Right lobe of liver (tissue), 6 donors: ENCODE measurements around the gene HSCB. TPM values are rescaled to one million over a fixed set of nuclear protein-coding genes. Genes with fewer than 3 reads are reported as not detected.

ENCODE experiments used
- ATAC-seq, 4 donors: fragments of 200-7000 bp; cut with Tn5 transposase; one replicate each; pipeline ENCODE4 v1.9.1; 2020; ENCODE audit warnings: mild to moderate bottlenecking in 4 of 4, moderate library complexity in 4 of 4
- DNase-seq, 3 donors: peaks; one replicate each; pipeline ENCODE4 v3.0.0-alpha.2; 2020
- H3K27ac ChIP-seq, 3 donors: fragments of 200-600 bp; one replicate each; pipeline ENCODE4 v1.8.0; 2022
- H3K27me3 ChIP-seq, 2 donors: fragments of 200-600 bp; one replicate each; pipeline ENCODE4 v1.8.0; 2022
- H3K36me3 ChIP-seq, 4 donors: fragments of 200-600 bp; sonication (generic) in 1 of 4; one replicate each; pipeline versions ENCODE4 v1.5.1 to v1.8.0; 2017 to 2022; ENCODE audit warnings: control low read depth in 1 of 4
- H3K4me1 ChIP-seq, 4 donors: fragments of 200-600 bp; sonication (generic) in 1 of 4; one replicate each; pipeline versions ENCODE4 v1.5.1 to v1.8.0; 2017 to 2022; ENCODE audit warnings: control low read depth in 1 of 4
- H3K4me3 ChIP-seq, 3 donors: fragments of 200-600 bp; one replicate each; pipeline ENCODE4 v1.8.0; 2022
- H3K9me3 ChIP-seq, 4 donors: fragments of 200-600 bp; sonication (generic) in 1 of 4; one replicate each; pipeline versions ENCODE4 v1.5.1 to v1.8.0; 2017 to 2022; ENCODE audit warnings: control low read depth in 1 of 4
- POLR2A ChIP-seq: fragments of 450-650 bp; IDR thresholded peaks from one replicate; pipeline ENCODE4 v1.6.1; 2017; ENCODE audit warnings: antibody characterized with exemption, mild to moderate bottlenecking
- WGBS: methylation state at CpG from one replicate; pipeline ENCODE4 v1.1.6; 2018; ENCODE audit warnings: low coverage, low lambda C conversion rate; ENCODE audit not compliant: insufficient coverage; ENCODE audit errors: missing lambda C conversion rate; 5-methylcytosine and 5-hydroxymethylcytosine counted together
- intact Hi-C, 2 donors: fragments of 100-400 bp; cut with DNase I; formaldehyde crosslinking; loops; one replicate each; pipeline versions ENCODE4 v1.11.2 to v1.14.1; 2022
- total RNA-seq, 6 experiments: library from RNA; depleted of rRNA in 2 of 6; stranded (reverse); fragments of >200 nt in 2 of 6; fragmentation: NEBNext Ultra II Directional in 3 of 6; extraction: Animal tissue kit (Norgen Biotek cat#: 25700) in 3 of 6; gene quantifications; one replicate each; pipeline versions ENCODE4 v1.1.0 to v1.2.4, GENCODE V29; 2016 to 2023
- TF ChIP-seq, protein P1 (sequence below), 4 donors: fragments of 200-600 bp in 3 of 4; fragments of 450-650 bp in 1 of 4; IDR thresholded peaks; one replicate each; pipeline versions ENCODE4 v1.5.1 to v1.8.0; 2016 to 2022; ENCODE audit warnings: antibody characterized with exemption in 4 of 4, mild to moderate bottlenecking in 2 of 4
- donor health status: DM: no; HTN: yes; CAD: no.
- donor health status: DM: no; HTN: no; CAD: no.
- donor health status: DM: no; HTN: no; CAD: no.
- donor health status: DM: no; HTN: yes; CAD: no.
- donor health status: DM: no; HTN: yes; CAD: no.

Gene HSCB
- total RNA-seq, 6 experiments from 2014 or later, result 11.6 to 29.0 (median 13.4) TPM

- H3K4me1 ChIP-seq, result peaks cover 0 to 14% (median 0%) of the 10 kb centered on the region in 4 donors
- peak overlapping the region in 2 of 3 donors; percentile 35 to 52 for H3K27ac ChIP-seq
- intact Hi-C loops, result no loop called here
- TF ChIP-seq, protein P1, sequence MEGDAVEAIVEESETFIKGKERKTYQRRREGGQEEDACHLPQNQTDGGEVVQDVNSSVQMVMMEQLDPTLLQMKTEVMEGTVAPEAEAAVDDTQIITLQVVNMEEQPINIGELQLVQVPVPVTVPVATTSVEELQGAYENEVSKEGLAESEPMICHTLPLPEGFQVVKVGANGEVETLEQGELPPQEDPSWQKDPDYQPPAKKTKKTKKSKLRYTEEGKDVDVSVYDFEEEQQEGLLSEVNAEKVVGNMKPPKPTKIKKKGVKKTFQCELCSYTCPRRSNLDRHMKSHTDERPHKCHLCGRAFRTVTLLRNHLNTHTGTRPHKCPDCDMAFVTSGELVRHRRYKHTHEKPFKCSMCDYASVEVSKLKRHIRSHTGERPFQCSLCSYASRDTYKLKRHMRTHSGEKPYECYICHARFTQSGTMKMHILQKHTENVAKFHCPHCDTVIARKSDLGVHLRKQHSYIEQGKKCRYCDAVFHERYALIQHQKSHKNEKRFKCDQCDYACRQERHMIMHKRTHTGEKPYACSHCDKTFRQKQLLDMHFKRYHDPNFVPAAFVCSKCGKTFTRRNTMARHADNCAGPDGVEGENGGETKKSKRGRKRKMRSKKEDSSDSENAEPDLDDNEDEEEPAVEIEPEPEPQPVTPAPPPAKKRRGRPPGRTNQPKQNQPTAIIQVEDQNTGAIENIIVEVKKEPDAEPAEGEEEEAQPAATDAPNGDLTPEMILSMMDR (IDR thresholded peaks at IDR 0.05), result no peak
- TF ChIP-seq POLR2A, result no peak
- H3K9me3 ChIP-seq, result no peaks in the 10 kb centered on the region
- H3K36me3 ChIP-seq, result no peaks in the 10 kb centered on the region
- WGBS, result 24% methylated on average over 6 of the region's 6 CpGs
- peak overlapping the region in 2 of 3 donors; percentile 4 to 31 for H3K4me3 ChIP-seq
- ATAC-seq (peak; percentile 82 to 88 (median 83)), DNase-seq (no peak)
- no peaks in the 10 kb centered on the region for H3K27me3 ChIP-seq
Observed at GRCh38 chr22:28711820-28712777, 29.7 kb upstream of the HSCB start.

- no peak for TF ChIP-seq POLR2A
- TF ChIP-seq, protein P1 (IDR thresholded peaks at IDR 0.05), result no peak
- Histone ChIP-seq H3K4me3 (no peak overlapping the region), H3K9me3 (no peaks in the 10 kb centered on the region), H3K27ac (no peak overlapping the region), H3K4me1 (peaks cover 0 to 14% (median 0%) of the 10 kb centered on the region in 4 donors), H3K36me3 (no peaks in the 10 kb centered on the region), H3K27me3 (no peaks in the 10 kb centered on the region)
- 58% methylated on average over 2 of the region's 2 CpGs for WGBS
- ATAC-seq (no peak), DNase-seq (no peak)
- intact Hi-C loops, result no loop called here
Observed at GRCh38 chr22:28714043-28714628, 27.7 kb upstream of the HSCB start.

GRCh38 chr22:28715611-28716010 is 26.2 kb upstream of the HSCB start:
- no peak for TF ChIP-seq POLR2A
- TF ChIP-seq, protein P1 (IDR thresholded peaks at IDR 0.05), result no peak
- intact Hi-C loops, result no loop called here
- no peak overlapping the region for H3K27ac ChIP-seq
- ATAC-seq (no peak), DNase-seq (no peak)
- peaks cover 0 to 14% (median 0%) of the 10 kb centered on the region in 4 donors for H3K4me1 ChIP-seq
- no peak overlapping the region for H3K4me3 ChIP-seq
- no peaks in the 10 kb centered on the region for H3K27me3 ChIP-seq
- no peaks in the 10 kb centered on the region for H3K9me3 ChIP-seq
- 88% methylated on average over 3 of the region's 7 CpGs for WGBS
- no peaks in the 10 kb centered on the region for H3K36me3 ChIP-seq

GRCh38 chr22:28716686-28717085 is 25.2 kb upstream of the HSCB start:
- ATAC-seq, result no peak

More at GRCh38 chr22:28716686-28717085, 25.2 kb upstream of the HSCB start:
- no peak overlapping the region for H3K4me3 ChIP-seq
- no peaks in the 10 kb centered on the region for H3K27me3 ChIP-seq
- H3K27ac ChIP-seq, result no peak overlapping the region
- no peak for TF ChIP-seq POLR2A
- TF ChIP-seq, protein P1 (IDR thresholded peaks at IDR 0.05), result no peak
- 93% methylated on average over 3 of the region's 3 CpGs for WGBS
- DNase-seq, result no peak
- H3K36me3 ChIP-seq, result no peaks in the 10 kb centered on the region
- H3K9me3 ChIP-seq, result no peaks in the 10 kb centered on the region
- H3K4me1 ChIP-seq, result peaks cover 0 to 7% (median 0%) of the 10 kb centered on the region in 4 donors
- intact Hi-C loops, result no loop called here
